Measurements from ENCODE around the gene SEC63.

Gene SEC63

DNA sequence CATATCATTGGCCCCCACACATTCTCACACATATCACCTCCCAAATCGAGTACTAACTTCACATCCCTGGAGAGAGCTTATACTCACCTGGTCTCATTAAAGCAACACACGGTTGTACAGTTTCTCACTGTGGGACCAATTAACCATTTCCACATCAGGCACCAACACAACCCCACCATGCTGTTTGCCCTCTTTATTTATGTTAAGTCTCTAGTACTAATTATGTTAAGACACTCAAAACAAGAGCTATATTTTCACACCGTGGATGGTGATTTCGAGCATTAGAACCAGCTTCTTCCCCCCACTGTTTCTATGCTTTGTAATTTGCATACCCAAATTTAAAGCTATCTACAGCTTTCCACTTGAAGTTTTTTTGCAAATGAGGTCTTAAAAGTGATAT lies 140.2 kb downstream of the SEC63 start:
- DNase-seq (ENCODE audit: low spot score): no peak

All from kidney capillary endothelial cell (primary cell).